H1 (cell line): ENCODE data around the gene ABI3BP. TPM values are rescaled to one million over a fixed set of nuclear protein-coding genes. Genes with fewer than 3 reads are reported as not detected.

Source experiments
- CTCF ChIA-PET: fragments of 300-600 bp; sonication (Branson Sonifier 250); formaldehyde crosslinking; loops from one replicate; lab custom pipeline; 2021; ENCODE audit not compliant: partially characterized antibody; lab: Charles Lee
- POLR2A ChIA-PET: fragments of 300-600 bp; sonication (Branson Sonifier 250); formaldehyde crosslinking; loops from one replicate; lab custom pipeline; 2021; ENCODE audit warnings: inconsistent platforms; ENCODE audit not compliant: partially characterized antibody; lab: Charles Lee
- DNase-seq, 2 experiments: peaks; one replicate each; pipeline versions ENCODE4 v3.0.0 to v3.0.0-alpha.2; 2010 to 2022; ENCODE audit warnings: low spot score in 2 of 2, low read depth in 1 of 2, mixed read lengths in 1 of 2
- FAIRE-seq: peaks from 2 replicates; lab custom pipeline; 2011; peaks lifted over from hg19 to GRCh38; lab: Jason Lieb, UNC
- H2AFZ ChIP-seq: 2 replicates; pipeline ENCODE4 v1.8.1; 2012; ENCODE audit warnings: low read length, inconsistent platforms
- H2AK5ac ChIP-seq: 2 replicates; pipeline ENCODE4 v1.6.1; 2013; ENCODE audit warnings: low read depth, low read length
- H2BK120ac ChIP-seq: replicated peaks from 2 replicates; pipeline ENCODE3; 2013; ENCODE audit warnings: low read depth, low read length, inconsistent platforms
- H2BK12ac ChIP-seq: 2 replicates; pipeline ENCODE4 v1.6.1; 2013; ENCODE audit warnings: low read depth, low read length
- H2BK15ac ChIP-seq: 2 replicates; pipeline ENCODE4 v1.6.1; 2013; ENCODE audit warnings: low read length
- H2BK20ac ChIP-seq: 2 replicates; pipeline ENCODE4 v1.6.1; 2013; ENCODE audit warnings: low read length
- H2BK5ac ChIP-seq: 2 replicates; pipeline ENCODE4 v1.6.1; 2013; ENCODE audit warnings: low read depth, low read length
- H3K14ac ChIP-seq: 2 replicates; pipeline ENCODE4 v1.6.1; 2013; ENCODE audit warnings: inconsistent platforms; ENCODE audit not compliant: insufficient read length
- H3K18ac ChIP-seq: 2 replicates; pipeline ENCODE4 v1.6.1; 2013; ENCODE audit warnings: low read length; ENCODE audit errors: extremely low read depth
- H3K23ac ChIP-seq: 2 replicates; pipeline ENCODE4 v1.6.1; 2013; ENCODE audit warnings: inconsistent platforms; ENCODE audit not compliant: insufficient read length
- H3K23me2 ChIP-seq: 2 replicates; pipeline ENCODE4 v1.6.1; 2013; ENCODE audit warnings: low read depth, low read length
- H3K27ac ChIP-seq: 2 replicates; pipeline ENCODE4 v1.6.1; 2011; ENCODE audit warnings: low read depth, low read length, inconsistent platforms
- H3K27me3 ChIP-seq, 4 experiments: replicated peaks in 1 of 4; 1 replicate in 1 of 4; 2 replicates in 3 of 4; pipeline versions ENCODE4 v1.6.1 to v1.8.1; 2011 to 2013; ENCODE audit warnings: low read length in 3 of 4, mild to moderate bottlenecking in 3 of 4, inconsistent platforms in 2 of 4, mixed read lengths in 2 of 4, moderate library complexity in 1 of 4; ENCODE audit not compliant: control insufficient read depth in 3 of 4, insufficient read depth in 3 of 4; ENCODE audit errors: extremely low read depth in 1 of 4
- H3K36me3 ChIP-seq, 4 experiments: 2 replicates each; pipeline versions ENCODE4 v1.6.1 to v1.8.1; 2011 to 2013; ENCODE audit warnings: mild to moderate bottlenecking in 4 of 4, low read length in 3 of 4, moderate library complexity in 2 of 4, control low read depth in 1 of 4, inconsistent platforms in 1 of 4; ENCODE audit not compliant: insufficient read depth in 4 of 4, control insufficient read depth in 2 of 4
- H3K4ac ChIP-seq: replicated peaks from 2 replicates; pipeline ENCODE3; 2013; ENCODE audit warnings: low read length, low read depth, mixed read lengths, inconsistent platforms; ENCODE audit not compliant: insufficient read length
- H3K4me1 ChIP-seq, 4 experiments: replicated peaks in 1 of 4; 1 replicate in 1 of 4; 2 replicates in 3 of 4; pipeline versions ENCODE4 v1.6.1 to v1.8.1; 2011 to 2013; ENCODE audit warnings: low read length in 3 of 4, inconsistent platforms in 2 of 4, mixed read lengths in 1 of 4; ENCODE audit not compliant: insufficient read depth in 4 of 4, control insufficient read depth in 3 of 4
- H3K4me2 ChIP-seq, 2 experiments: 2 replicates each; pipeline versions ENCODE4 v1.6.1 to v1.8.1; 2011 to 2013; ENCODE audit warnings: low read depth in 2 of 2, low read length in 2 of 2, control low read depth in 1 of 2, inconsistent platforms in 1 of 2, mild to moderate bottlenecking in 1 of 2; ENCODE audit not compliant: insufficient read depth in 1 of 2
- H3K4me3 ChIP-seq, 4 experiments: fragments of 200-600, 300-600 bp in 1 of 4; sonication (generic), shearing (Covaris generic), sonication (Bioruptor Twin) in 1 of 4; 2 replicates each; pipeline versions ENCODE4 v1.5.1 to v1.8.1; 2011 to 2016; ENCODE audit warnings: low read length in 4 of 4, low read depth in 3 of 4, control low read depth in 2 of 4, inconsistent platforms in 2 of 4, mild to moderate bottlenecking in 2 of 4, mixed read lengths in 1 of 4, moderate library complexity in 1 of 4; ENCODE audit not compliant: insufficient read depth in 2 of 4; ENCODE audit errors: extremely low read depth in 1 of 4
- H3K56ac ChIP-seq: replicated peaks from 2 replicates; pipeline ENCODE3; 2013; ENCODE audit warnings: low read depth, mild to moderate bottlenecking, mixed read lengths, low read length, inconsistent platforms; ENCODE audit not compliant: insufficient read length
- H3K79me1 ChIP-seq: 2 replicates; pipeline ENCODE4 v1.6.1; 2013; ENCODE audit warnings: low read depth, low read length, control low read depth
- H3K79me2 ChIP-seq, 2 experiments: 2 replicates each; pipeline versions ENCODE4 v1.6.1 to v1.8.1; 2012 to 2013; ENCODE audit warnings: low read length in 2 of 2, mild to moderate bottlenecking in 2 of 2, inconsistent platforms in 1 of 2; ENCODE audit not compliant: insufficient read depth in 2 of 2, control insufficient read depth in 1 of 2
- H3K9ac ChIP-seq, 4 experiments: replicated peaks in 1 of 4; 1 replicate in 1 of 4; 2 replicates in 3 of 4; pipeline versions ENCODE4 v1.6.1 to v1.8.1; 2011 to 2013; ENCODE audit warnings: low read depth in 3 of 4, low read length in 3 of 4, control low read depth in 2 of 4, mild to moderate bottlenecking in 2 of 4, moderate library complexity in 2 of 4, inconsistent platforms in 1 of 4; ENCODE audit errors: extremely low read depth in 1 of 4
- H3K9me3 ChIP-seq, 2 experiments: 2 replicates each; pipeline versions ENCODE4 v1.6.1 to v1.8.1; 2012 to 2013; ENCODE audit warnings: mild to moderate bottlenecking in 2 of 2, moderate library complexity in 2 of 2, control low read depth in 1 of 2, inconsistent platforms in 1 of 2, low read depth in 1 of 2, low read length in 1 of 2, mixed read lengths in 1 of 2; ENCODE audit not compliant: insufficient read depth in 2 of 2
- H4K20me1 ChIP-seq, 2 experiments: replicated peaks in 1 of 2; 2 replicates each; pipeline versions ENCODE3 to v1.8.1; 2011 to 2013; ENCODE audit warnings: inconsistent platforms in 2 of 2, low read length in 2 of 2, mild to moderate bottlenecking in 1 of 2; ENCODE audit not compliant: insufficient read depth in 2 of 2, control insufficient read depth in 1 of 2
- H4K5ac ChIP-seq: 2 replicates; pipeline ENCODE4 v1.6.1; 2013; ENCODE audit warnings: low read length, low read depth, mixed read lengths, inconsistent platforms; ENCODE audit not compliant: insufficient read length
- H4K8ac ChIP-seq: 2 replicates; pipeline ENCODE4 v1.8.0; 2013; ENCODE audit warnings: mild to moderate bottlenecking, moderate library complexity, low read length, inconsistent platforms; ENCODE audit not compliant: insufficient read depth; ENCODE audit errors: extremely low read depth
- H4K91ac ChIP-seq: replicated peaks from 2 replicates; pipeline ENCODE3; 2013; ENCODE audit warnings: low read length, mixed read lengths, inconsistent platforms; ENCODE audit not compliant: insufficient read length
- BACH1 ChIP-seq: IDR thresholded peaks from 2 replicates; pipeline ENCODE4 v1.6.1; 2012; ENCODE audit warnings: low read length, improper control_type of control experiment
- BRCA1 ChIP-seq: IDR thresholded peaks from 2 replicates; pipeline ENCODE4 v1.6.1; 2012; ENCODE audit warnings: low read depth, low read length, improper control_type of control experiment
- E2F6 ChIP-seq: IDR thresholded peaks from 2 replicates; pipeline ENCODE4 v1.6.1; 2012; ENCODE audit warnings: inconsistent platforms
- GABPA ChIP-seq: IDR thresholded peaks from 2 replicates; pipeline ENCODE4 v1.6.1; 2011; ENCODE audit warnings: mild to moderate bottlenecking, low read length, moderate library complexity, borderline replicate concordance; ENCODE audit not compliant: insufficient read depth
- SP4 ChIP-seq: IDR thresholded peaks from 2 replicates; pipeline ENCODE4 v1.6.1; 2012; ENCODE audit warnings: low read length, inconsistent platforms
- TEAD4 ChIP-seq: IDR thresholded peaks from 2 replicates; pipeline ENCODE4 v1.6.1; 2012; ENCODE audit warnings: low read depth, low read length, inconsistent platforms, mixed read lengths
- WGBS, 2 experiments: shearing (Covaris generic) in 1 of 2; methylation state at CpG; one replicate each; pipeline versions ENCODE4 v1.1.6 to v1.1.7; 2013 to 2015; ENCODE audit warnings: low lambda C conversion rate in 2 of 2, mixed read lengths in 2 of 2, inconsistent platforms in 1 of 2, low coverage in 1 of 2, missing lambda C conversion rate in 1 of 2; ENCODE audit not compliant: insufficient replicate concordance in 2 of 2, insufficient coverage in 1 of 2, insufficient read length in 1 of 2; ENCODE audit errors: extremely low coverage in 1 of 2, missing lambda C conversion rate in 1 of 2; 5-methylcytosine and 5-hydroxymethylcytosine counted together
- polyA plus RNA-seq, 7 experiments: library from polyadenylated mRNA; depleted of rRNA in 3 of 7; stranded (reverse) in 5 of 7; unstranded in 2 of 7; fragments of >200 nt in 5 of 7; fragments of 200-250 nt in 2 of 7; gene quantifications; 1 replicate in 5 of 7; 2 replicates in 1 of 7; 4 replicates in 1 of 7; pipeline versions ENCODE4 v1.2.1 to v1.2.3, GENCODE V29; 2011 to 2013; ENCODE audit warnings: missing spikeins in 2 of 7, mixed read lengths in 2 of 7
- total RNA-seq: library from RNA; stranded (reverse); fragmentation: NEBNext Ultra II Directional; extraction: Animal tissue kit (Norgen Biotek cat#: 25700); gene quantifications from 2 replicates; pipeline ENCODE4 v1.2.1, GENCODE V29; 2021

Gene ABI3BP
- total and polyA plus RNA-seq, 2 of the 8 experiments (the other 6 are each of a cell fraction or from before 2014, with no cell fraction given), result 0.08 to 0.32 TPM

- Histone ChIP-seq H3K14ac (no peak overlapping the region), H2BK12ac (no peak overlapping the region), H3K23me2 (no peaks in the 10 kb centered on the region), H3K4me3 (no peak overlapping the region), H4K5ac (no peak overlapping the region), H2BK5ac (no peak overlapping the region), H3K4me1 (no peaks in the 10 kb centered on the region), H3K9ac (no peak overlapping the region), H2BK120ac (no peak overlapping the region), H4K20me1 (no peaks in the 10 kb centered on the region), H2BK20ac (no peak overlapping the region), H3K4ac (no peak overlapping the region), H3K4me2 (no peak overlapping the region), H3K56ac (no peak overlapping the region), H2BK15ac (no peak overlapping the region), H3K79me1 (no peaks in the 10 kb centered on the region), H4K8ac (no peak overlapping the region), H2AK5ac (no peak overlapping the region), H4K91ac (no peak overlapping the region), H3K36me3 (no peaks in the 10 kb centered on the region), H3K23ac (no peak overlapping the region), H2AFZ (no peak overlapping the region), H3K9me3 (no peaks in the 10 kb centered on the region), H3K27ac (no peak overlapping the region), H3K79me2 (no peaks in the 10 kb centered on the region), H3K18ac (no peak overlapping the region), H3K27me3 (no peaks in the 10 kb centered on the region)
- WGBS, 2 experiments, result 92% methylated on average over 6 of the region's 6 CpGs; no CpG with 5 or more reads in 1 of the 2 experiments
- TF ChIP-seq SP4 (no peak), GABPA (no peak), BRCA1 (no peak), BACH1 (no peak), E2F6 (no peak), TEAD4 (no peak)
- DNase-seq (no peak), FAIRE-seq (no peak)
- CTCF ChIA-PET, result no interaction called here
- POLR2A ChIA-PET, result no interaction called here
These were observed 64.4 kb downstream of the ABI3BP start for GRCh38 chr3:100928638-100929428.
